SK-N-SH treated with all-trans-retinoic acid at 6 μM for 48 hours (cell line): ENCODE measurements around the gene NAA15.

Source experiments
- ARNTL ChIP-seq: fragments of 450-650 bp; formaldehyde crosslinking; IDR thresholded peaks from 2 replicates; pipeline ENCODE4 v1.5.0; 2020; ENCODE audit warnings: low read depth, mild to moderate bottlenecking, moderate library complexity, borderline replicate concordance
- PPARA ChIP-seq: fragments of 250-450 bp; sonication (Bioruptor Pico); IDR thresholded peaks from 2 replicates; pipeline ENCODE4 v1.5.0; 2020; ENCODE audit warnings: mild to moderate bottlenecking, borderline replicate concordance
- RARB ChIP-seq: fragments of 250-450 bp; sonication (Bioruptor Pico); IDR thresholded peaks from 2 replicates; pipeline ENCODE4 v1.8.0; 2021; ENCODE audit warnings: mild to moderate bottlenecking, moderate library complexity
- TOX ChIP-seq: fragments of 250-450 bp; sonication (Bioruptor Pico); IDR thresholded peaks from 2 replicates; pipeline ENCODE4 v1.8.0; 2021; ENCODE audit warnings: mild to moderate bottlenecking, moderate library complexity, borderline replicate concordance
- ZC3H10 ChIP-seq: fragments of 250-450 bp; sonication (Bioruptor Pico); IDR thresholded peaks from 2 replicates; pipeline ENCODE4 v1.5.1; 2021; ENCODE audit warnings: mild to moderate bottlenecking, moderate library complexity
- ZFP3 ChIP-seq: fragments of 250-450 bp; sonication (Bioruptor Pico); IDR thresholded peaks from 2 replicates; pipeline ENCODE4 v1.5.0; 2020; ENCODE audit warnings: mild to moderate bottlenecking, moderate library complexity
- ZFP30 ChIP-seq: fragments of 450-650 bp; formaldehyde crosslinking; IDR thresholded peaks from 2 replicates; pipeline ENCODE4 v1.5.0; 2022; ENCODE audit warnings: mild to moderate bottlenecking, moderate library complexity
- ZNF565 ChIP-seq: fragments of 450-650 bp; formaldehyde crosslinking; conservative IDR thresholded peaks from 2 replicates; pipeline ENCODE4 v1.5.0; 2020; ENCODE audit warnings: low read depth, mild to moderate bottlenecking, moderate library complexity
- ZNF70 ChIP-seq: fragments of 450-650 bp; formaldehyde crosslinking; IDR thresholded peaks from 2 replicates; pipeline ENCODE4 v1.5.0; 2020; ENCODE audit warnings: mild to moderate bottlenecking, moderate library complexity
- ZNF8 ChIP-seq: fragments of 450-650 bp; formaldehyde crosslinking; IDR thresholded peaks from 2 replicates; pipeline ENCODE4 v1.5.0; 2020; ENCODE audit warnings: mild to moderate bottlenecking, moderate library complexity
- TF ChIP-seq, protein P1 (sequence below): fragments of 250-450 bp; sonication (Bioruptor Pico); IDR thresholded peaks from 2 replicates; pipeline ENCODE4 v1.5.1; 2020; ENCODE audit warnings: low read depth, mild to moderate bottlenecking, moderate library complexity
- TF ChIP-seq, protein P2 (sequence below): fragments of 250-450 bp; sonication (Bioruptor Pico); IDR thresholded peaks from 2 replicates; pipeline ENCODE4 v1.8.0; 2020; ENCODE audit warnings: mild to moderate bottlenecking, moderate library complexity, borderline replicate concordance

DNA sequence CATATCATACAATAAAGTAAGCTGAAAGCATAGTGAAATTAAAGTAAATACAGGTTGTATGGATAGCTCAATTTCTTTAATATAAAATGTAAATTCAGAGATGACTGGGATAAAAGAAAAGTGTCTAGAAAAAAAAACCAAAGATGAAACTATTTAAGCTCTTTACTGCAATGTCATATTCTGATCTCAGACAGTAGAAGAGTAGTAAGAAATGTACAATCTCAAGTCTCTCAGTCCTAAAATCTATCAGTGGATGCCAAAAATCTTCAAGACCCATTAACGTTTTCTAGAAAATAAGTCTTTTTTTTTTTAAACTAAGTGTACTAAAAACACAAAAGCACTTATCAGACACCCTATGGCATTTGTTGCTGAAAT, 35.1 kb upstream of the NAA15 start:
- TF ChIP-seq ZFP3 (CRISPR knock-in tag), result no peak
- no peak for TF ChIP-seq PPARA (CRISPR knock-in tag)
- TF ChIP-seq ZFP30 (CRISPR knock-in tag), result no peak
- TF ChIP-seq, protein P1, sequence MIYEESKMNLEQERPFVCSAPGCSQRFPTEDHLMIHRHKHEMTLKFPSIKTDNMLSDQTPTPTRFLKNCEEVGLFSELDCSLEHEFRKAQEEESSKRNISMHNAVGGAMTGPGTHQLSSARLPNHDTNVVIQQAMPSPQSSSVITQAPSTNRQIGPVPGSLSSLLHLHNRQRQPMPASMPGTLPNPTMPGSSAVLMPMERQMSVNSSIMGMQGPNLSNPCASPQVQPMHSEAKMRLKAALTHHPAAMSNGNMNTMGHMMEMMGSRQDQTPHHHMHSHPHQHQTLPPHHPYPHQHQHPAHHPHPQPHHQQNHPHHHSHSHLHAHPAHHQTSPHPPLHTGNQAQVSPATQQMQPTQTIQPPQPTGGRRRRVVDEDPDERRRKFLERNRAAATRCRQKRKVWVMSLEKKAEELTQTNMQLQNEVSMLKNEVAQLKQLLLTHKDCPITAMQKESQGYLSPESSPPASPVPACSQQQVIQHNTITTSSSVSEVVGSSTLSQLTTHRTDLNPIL (CRISPR knock-in tag), result no peak
- TF ChIP-seq ZNF70 (CRISPR knock-in tag), result no peak
- TF ChIP-seq ZNF565 (CRISPR knock-in tag), result no peak
- no peak for TF ChIP-seq ZC3H10 (CRISPR knock-in tag)
- no peak for TF ChIP-seq RARB (CRISPR knock-in tag)
- TF ChIP-seq TOX (CRISPR knock-in tag), result no peak
- TF ChIP-seq, protein P2, sequence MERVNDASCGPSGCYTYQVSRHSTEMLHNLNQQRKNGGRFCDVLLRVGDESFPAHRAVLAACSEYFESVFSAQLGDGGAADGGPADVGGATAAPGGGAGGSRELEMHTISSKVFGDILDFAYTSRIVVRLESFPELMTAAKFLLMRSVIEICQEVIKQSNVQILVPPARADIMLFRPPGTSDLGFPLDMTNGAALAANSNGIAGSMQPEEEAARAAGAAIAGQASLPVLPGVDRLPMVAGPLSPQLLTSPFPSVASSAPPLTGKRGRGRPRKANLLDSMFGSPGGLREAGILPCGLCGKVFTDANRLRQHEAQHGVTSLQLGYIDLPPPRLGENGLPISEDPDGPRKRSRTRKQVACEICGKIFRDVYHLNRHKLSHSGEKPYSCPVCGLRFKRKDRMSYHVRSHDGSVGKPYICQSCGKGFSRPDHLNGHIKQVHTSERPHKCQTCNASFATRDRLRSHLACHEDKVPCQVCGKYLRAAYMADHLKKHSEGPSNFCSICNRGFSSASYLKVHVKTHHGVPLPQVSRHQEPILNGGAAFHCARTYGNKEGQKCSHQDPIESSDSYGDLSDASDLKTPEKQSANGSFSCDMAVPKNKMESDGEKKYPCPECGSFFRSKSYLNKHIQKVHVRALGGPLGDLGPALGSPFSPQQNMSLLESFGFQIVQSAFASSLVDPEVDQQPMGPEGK (CRISPR knock-in tag), result no peak
- no peak for TF ChIP-seq ARNTL
- no peak for TF ChIP-seq ZNF8 (CRISPR knock-in tag)
